NB4 (cell line): Measurements from ENCODE around the gene PCGF3.
"Not testable (repeated sequence)": the region's sequence is repeated elsewhere in the genome, so short reads cannot be mapped to it uniquely, and the experiment has no call there.

ENCODE experiments used
- DNase-seq: peaks from one replicate; pipeline ENCODE4 v3.0.0; 2010; ENCODE audit warnings: low read depth
- H3K4me3 ChIP-seq: one replicate; pipeline ENCODE4 v1.5.1; 2011; ENCODE audit warnings: mild to moderate bottlenecking, low read depth, low read length, moderate library complexity
- CTCF ChIP-seq: IDR thresholded peaks from one replicate; pipeline ENCODE4 v1.5.1; 2012; ENCODE audit warnings: low read depth, low read length
- MAX ChIP-seq: IDR thresholded peaks from 2 replicates; pipeline ENCODE4 v1.6.1; 2011; ENCODE audit warnings: low read depth, low read length
- MYC ChIP-seq: IDR thresholded peaks from 2 replicates; pipeline ENCODE4 v1.6.1; 2011; ENCODE audit warnings: low read depth, low read length
- POLR2A ChIP-seq: IDR thresholded peaks from 2 replicates; pipeline ENCODE4 v1.6.1; 2011; ENCODE audit warnings: mild to moderate bottlenecking; ENCODE audit not compliant: insufficient read length; ENCODE audit errors: extremely low read depth

PCGF3 gene

GRCh38 chr4:700587-701264 lies 4.9 kb upstream of the PCGF3 start:
- DNase-seq: no peak

GRCh38 chr4:702618-703048 lies 3.0 kb upstream of the PCGF3 start:
- H3K4me3 ChIP-seq: no peak overlapping the region
- DNase-seq: no peak
- TF ChIP-seq MYC (no peak), POLR2A (no peak), CTCF (no peak), MAX (no peak)

More at GRCh38 chr4:700587-701264, 4.9 kb upstream of the PCGF3 start:
- TF ChIP-seq MAX (peak; percentile 6; the same call in 1 of the 2 replicates), MYC (no peak), CTCF (peak; percentile 15), POLR2A (no peak)
- no peak overlapping the region for H3K4me3 ChIP-seq

GRCh38 chr4:703336-704197 lies 2.1 kb upstream of the PCGF3 start:
- H3K4me3 ChIP-seq: no peak overlapping the region
- DNase-seq: no peak
- no peak for TF ChIP-seq CTCF
- TF ChIP-seq POLR2A: no peak
- no peak for TF ChIP-seq MYC
- TF ChIP-seq MAX: no peak

- no peak for DNase-seq
- H3K4me3 ChIP-seq: no peak overlapping the region
- no peak for TF ChIP-seq MAX
- no peak for TF ChIP-seq POLR2A
- no peak for TF ChIP-seq MYC
- TF ChIP-seq CTCF: no peak
Measured at GRCh38 chr4:704198-704891, 1.3 kb upstream of the PCGF3 start.

GRCh38 chr4:704971-705277 lies 708 bp upstream of the PCGF3 start:
- no peak overlapping the region for H3K4me3 ChIP-seq
- TF ChIP-seq MYC (no peak), MAX (no peak), CTCF (no peak), POLR2A (no peak)
- no peak for DNase-seq

GRCh38 chr4:706083-706633 lies 526 bp downstream of the PCGF3 start:
- DNase-seq: not testable (repeated sequence)
- H3K4me3 ChIP-seq: peak overlapping the region; percentile 83
